ENCODE data around the gene TP53I11.
A peak's percentile ranks its signal among the peaks of the same experiment; 100 is the strongest.

TP53I11 gene

DNA sequence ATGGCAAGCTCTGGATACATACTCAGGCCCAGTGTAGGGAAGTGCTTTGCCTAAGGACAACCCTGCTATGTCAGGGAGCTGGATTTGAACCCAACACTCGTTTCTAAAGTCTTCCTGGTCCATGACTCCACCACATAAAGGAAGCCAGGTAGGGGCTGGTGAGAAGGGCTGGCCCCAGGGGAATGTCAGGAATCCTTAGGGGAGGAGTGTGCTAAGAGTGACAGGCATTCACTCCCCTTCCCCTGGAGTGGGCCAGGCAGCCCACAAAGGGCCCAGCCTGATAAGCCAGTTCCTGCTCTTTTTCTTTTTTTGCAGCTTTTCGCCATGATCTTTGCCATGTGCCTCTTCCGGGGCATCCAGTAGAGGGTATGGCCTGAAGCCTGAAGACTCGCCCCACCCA lies 21.9 kb downstream of the TP53I11 start:
- TF ChIP-seq CTCF (IDR thresholded peaks at IDR 0.05; ENCODE audit: insufficient read depth, low read depth, low read length, missing control alignments), result no peak
- no peak for DNase-seq (ENCODE audit: low read depth)
- H3K4me3 ChIP-seq (ENCODE audit: low read length), result no peak overlapping the region

DNA sequence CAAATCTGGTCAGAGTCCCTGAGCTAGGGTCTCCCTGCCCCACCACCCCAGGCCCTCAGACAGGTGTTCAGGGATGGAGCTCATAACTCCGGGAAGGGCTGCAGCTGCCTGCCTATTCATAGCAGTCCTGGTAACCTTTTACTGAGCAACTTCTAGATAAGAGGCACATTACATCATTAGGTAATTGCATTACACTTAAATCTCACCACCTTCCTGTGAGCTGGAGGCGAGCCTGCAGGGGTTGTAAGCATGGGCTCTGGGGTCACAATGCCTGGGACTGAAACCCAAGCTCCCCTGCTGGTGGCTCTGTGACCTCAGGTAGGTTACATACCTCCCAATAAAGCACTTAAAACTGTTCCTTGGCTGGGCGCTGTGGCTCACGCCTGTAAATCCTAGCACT lies 22.5 kb downstream of the TP53I11 start:
- H3K4me3 ChIP-seq (ENCODE audit: low read length), result no peak overlapping the region
- no peak for DNase-seq (ENCODE audit: low read depth)
- no peak for TF ChIP-seq CTCF (IDR thresholded peaks at IDR 0.05; ENCODE audit: insufficient read depth, low read depth, low read length, missing control alignments)

- peak; percentile 83 for TF ChIP-seq CTCF (IDR thresholded peaks at IDR 0.05; ENCODE audit: insufficient read depth, low read depth, low read length, missing control alignments)
- H3K4me3 ChIP-seq (ENCODE audit: low read length), result no peak overlapping the region
- peak; percentile 67 for DNase-seq (ENCODE audit: low read depth)
These were observed 23.5 kb downstream of the TP53I11 start for GRCh38 chr11:44927174-44927661.

DNA sequence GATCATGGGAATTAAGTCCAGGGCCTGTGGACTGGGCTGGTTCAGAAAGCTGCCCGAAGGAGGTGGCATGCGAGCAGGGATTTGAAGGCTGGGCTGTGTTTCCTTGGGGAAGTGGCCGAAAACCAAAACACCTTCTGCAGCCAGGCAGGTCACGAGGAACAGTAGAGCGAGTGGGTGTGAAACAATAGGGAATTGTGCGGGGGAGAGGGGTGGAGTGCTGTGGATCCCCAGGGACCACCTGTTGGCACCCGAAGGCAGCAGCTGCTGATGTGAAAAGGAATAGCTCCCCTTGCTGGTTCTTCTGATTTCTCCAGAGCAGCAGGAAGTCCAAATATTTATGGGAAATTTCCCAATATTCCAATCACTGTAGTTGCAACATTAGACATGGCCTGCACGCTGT lies 24.6 kb downstream of the TP53I11 start:
- TF ChIP-seq CTCF (IDR thresholded peaks at IDR 0.05; ENCODE audit: insufficient read depth, low read depth, low read length, missing control alignments), result no peak
- H3K4me3 ChIP-seq (ENCODE audit: low read length), result no peak overlapping the region
- no peak for DNase-seq (ENCODE audit: low read depth)

DNA sequence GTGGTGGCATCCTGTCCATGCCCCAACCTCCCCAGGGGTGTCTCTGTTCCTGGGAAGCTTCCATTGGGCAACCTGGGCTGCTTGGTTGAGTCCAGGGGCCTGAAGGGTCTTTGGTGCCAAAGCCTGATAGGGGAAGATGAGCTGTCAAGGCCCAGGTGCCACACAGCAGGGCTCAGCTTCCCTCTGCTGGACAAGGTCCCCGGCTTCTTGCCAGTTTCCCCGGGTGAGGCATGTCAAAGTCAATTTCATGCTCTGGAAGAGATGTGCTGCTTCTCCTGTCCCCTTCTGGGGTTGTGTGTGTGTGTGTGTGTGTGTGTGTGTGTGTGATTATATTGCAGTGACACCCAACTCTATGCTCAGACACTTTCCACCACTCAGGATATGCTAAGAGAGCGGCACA lies 26.9 kb downstream of the TP53I11 start:
- DNase-seq (ENCODE audit: low read depth), result no peak
- no peak overlapping the region for H3K4me3 ChIP-seq (ENCODE audit: low read length)
- TF ChIP-seq CTCF (IDR thresholded peaks at IDR 0.05; ENCODE audit: insufficient read depth, low read depth, low read length, missing control alignments), result no peak

DNA sequence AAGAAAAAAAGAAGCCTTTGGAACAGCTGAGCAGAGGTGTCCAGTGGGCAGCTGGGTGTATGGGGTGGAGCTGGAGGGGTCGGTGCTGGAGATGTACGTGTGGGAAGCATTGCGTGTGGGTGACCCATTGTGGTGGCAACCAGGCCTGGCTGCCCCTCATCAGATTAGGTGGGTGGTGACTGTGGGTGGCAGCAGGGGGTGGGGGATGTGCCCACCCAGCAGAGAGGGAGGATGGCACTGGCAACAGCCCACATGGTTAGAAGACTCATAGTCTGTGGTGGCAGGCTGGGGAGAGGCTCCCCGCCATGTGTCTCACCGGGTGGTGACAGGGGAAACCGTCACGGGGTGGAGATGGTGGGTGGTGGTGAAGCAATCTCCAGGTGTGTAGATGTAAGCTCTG lies 27.6 kb downstream of the TP53I11 start:
- H3K4me3 ChIP-seq (ENCODE audit: low read length), result no peak overlapping the region
- DNase-seq (ENCODE audit: low read depth), result peak; percentile 9
- no peak for TF ChIP-seq CTCF (IDR thresholded peaks at IDR 0.05; ENCODE audit: insufficient read depth, low read depth, low read length, missing control alignments)

- TF ChIP-seq CTCF (IDR thresholded peaks at IDR 0.05; ENCODE audit: insufficient read depth, low read depth, low read length, missing control alignments), result no peak
- DNase-seq (ENCODE audit: low read depth), result no peak
- no peak overlapping the region for H3K4me3 ChIP-seq (ENCODE audit: low read length)
These were observed 30.2 kb downstream of the TP53I11 start for GRCh38 chr11:44920451-44920850.
